ENCODE data around the gene AMPD3.

- TF ChIP-seq EP300 (IDR thresholded peaks at IDR 0.05) (no peak), POLR2A (IDR thresholded peaks at IDR 0.05) (no peak)
These were observed 26.7 kb downstream of the AMPD3 start for GRCh38 chr11:10481560-10482349.

Measured in ovary (tissue), 1 donor.